Activated naive CD8-positive, alpha-beta T cell treated with anti-CD3 and anti-CD28 coated beads for 36 hours (primary cell): ENCODE data around the gene KCNH4. TPM values are rescaled to one million over a fixed set of nuclear protein-coding genes. Genes with fewer than 3 reads are reported as not detected.

Experiments used
- DNase-seq: peaks from one replicate; pipeline ENCODE4 v3.0.0; 2021
- H3K27ac Mint-ChIP-seq: one replicate; pipeline ENCODE4 v1.8.0; 2022; ENCODE audit warnings: mild to moderate bottlenecking, moderate library complexity, mixed read lengths
- H3K27me3 Mint-ChIP-seq: one replicate; pipeline ENCODE4 v1.8.0; 2022; ENCODE audit warnings: mild to moderate bottlenecking, mixed read lengths
- H3K36me3 Mint-ChIP-seq: one replicate; pipeline ENCODE4 v1.8.0; 2021; ENCODE audit warnings: mild to moderate bottlenecking, mixed read lengths
- H3K4me1 Mint-ChIP-seq: one replicate; pipeline ENCODE4 v1.8.0; 2021; ENCODE audit warnings: mixed read lengths
- H3K4me3 Mint-ChIP-seq: one replicate; pipeline ENCODE4 v1.8.0; 2022; ENCODE audit warnings: mild to moderate bottlenecking, moderate library complexity, mixed read lengths
- H3K9me3 Mint-ChIP-seq: one replicate; pipeline ENCODE4 v1.8.0; 2022; ENCODE audit warnings: mixed read lengths
- total RNA-seq, 2 experiments: library from RNA; stranded (reverse); gene quantifications; one replicate each; pipeline ENCODE4 v1.2.3, GENCODE V29; 2021

The KCNH4 gene
- total RNA-seq, 2 experiments from 2014 or later = 0.39 to 0.44 TPM

DNA sequence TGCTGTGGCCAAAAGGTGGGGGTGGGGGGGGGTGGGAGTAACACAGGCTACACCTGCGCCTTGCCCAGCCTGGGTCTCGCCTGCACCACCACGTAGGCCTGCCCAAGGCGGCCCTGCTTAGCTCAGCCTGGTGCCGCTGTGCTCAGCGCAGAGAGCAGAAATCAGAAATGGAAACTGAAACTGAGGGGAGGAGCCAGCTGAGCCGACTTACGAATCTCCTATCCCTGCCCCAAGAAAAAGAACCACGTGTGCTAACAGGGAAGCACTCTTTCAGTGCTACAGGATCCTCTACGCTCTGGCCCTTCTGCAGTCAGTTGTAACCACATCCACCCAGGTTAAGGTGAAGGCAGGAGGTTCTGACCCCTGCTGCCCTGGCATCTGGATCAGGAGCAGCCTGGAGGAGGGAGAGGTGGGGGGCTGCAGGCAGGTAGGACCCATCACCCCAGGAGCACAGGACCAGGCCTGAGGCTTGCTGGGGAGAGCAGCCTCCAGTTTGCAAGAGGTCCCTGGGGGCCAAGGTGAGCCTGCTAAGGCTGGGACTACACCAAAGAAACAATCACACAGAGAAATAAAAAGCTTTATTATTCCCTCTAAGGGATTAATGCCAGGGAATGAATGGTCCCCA lies 68.3 kb downstream of the KCNH4 start, which contains the start of gene DHX58:
Gene DHX58 (minus strand): TSS at position 163 of the 625 bp plus-strand sequence. CDS start 822 bp downstream, outside the sequence.
- peaks cover 32% of the 10 kb centered on the region for H3K4me1 Mint-ChIP-seq
- H3K36me3 Mint-ChIP-seq = peaks cover 14% of the 10 kb centered on the region

DNA sequence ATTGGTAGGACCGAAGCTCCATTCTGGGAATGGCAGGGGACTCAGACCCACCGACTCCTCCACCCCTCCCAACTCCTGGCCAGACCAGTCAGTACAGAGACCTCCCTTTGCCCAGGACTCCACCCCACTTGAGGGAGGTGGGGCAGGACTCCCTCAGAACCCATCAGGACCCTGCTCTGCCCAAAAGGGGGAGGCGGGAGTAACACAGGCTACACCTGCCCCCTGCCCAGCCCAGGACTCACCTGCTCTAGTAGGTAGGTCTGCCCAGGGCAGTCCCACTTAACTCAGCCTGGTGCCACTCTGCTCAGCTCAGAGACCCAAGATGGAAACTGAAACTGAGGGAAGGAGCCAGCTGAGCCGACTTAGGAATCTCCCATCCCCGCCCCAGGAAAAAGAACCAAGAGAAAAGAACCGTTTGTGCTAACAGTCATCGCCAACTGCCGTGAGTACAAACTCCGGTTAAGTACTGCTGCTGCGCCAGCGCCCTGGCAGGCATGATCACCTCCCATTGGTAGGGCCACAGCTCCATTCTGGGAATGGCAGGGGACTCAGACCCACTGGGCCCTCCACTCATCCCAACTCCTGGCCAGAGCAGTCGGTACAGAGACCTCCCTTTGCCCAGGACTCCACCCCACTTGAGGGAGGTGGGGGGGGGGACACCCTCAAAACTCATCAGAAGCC lies 68.9 kb downstream of the KCNH4 start:
- peaks cover 30% of the 10 kb centered on the region for H3K4me1 Mint-ChIP-seq
- peak; percentile 33 for DNase-seq
- H3K27me3 Mint-ChIP-seq = no peaks in the 10 kb centered on the region
- no peaks in the 10 kb centered on the region for H3K9me3 Mint-ChIP-seq
- peak overlapping the region; percentile 98 for H3K27ac Mint-ChIP-seq
- peaks cover 9% of the 10 kb centered on the region for H3K36me3 Mint-ChIP-seq
- peak overlapping the region; percentile 85 for H3K4me3 Mint-ChIP-seq

More for the DNA sequence above, 68.3 kb downstream of the KCNH4 start, which contains the start of gene DHX58:
- Mint-ChIP-seq H3K9me3 (no peaks in the 10 kb centered on the region), H3K27ac (peak within 1 kb of the TSS; percentile 98), H3K27me3 (no peaks in the 10 kb centered on the region), H3K4me3 (peak within 1 kb of the TSS; percentile 85)
- DNase-seq = peak; percentile 82

DNA sequence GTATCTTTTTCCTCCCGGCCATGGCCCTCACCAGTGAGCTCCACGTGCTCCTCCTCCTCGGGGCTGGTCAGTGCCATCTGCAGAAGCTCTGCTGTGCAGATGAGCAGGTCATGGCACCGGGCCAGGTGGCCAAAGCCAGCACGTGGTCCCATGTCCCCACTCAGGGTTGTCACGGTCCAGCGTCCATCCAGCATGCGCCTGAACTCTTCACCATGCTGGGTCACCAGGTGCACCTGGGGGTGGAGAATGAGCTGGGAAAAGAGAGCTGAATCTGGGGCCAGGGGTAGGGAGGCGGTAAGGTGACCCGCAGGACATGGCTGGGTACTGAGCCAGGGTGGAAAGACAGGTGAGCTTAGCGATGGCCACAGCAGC lies 69.7 kb downstream of the KCNH4 start:
- DNase-seq = no peak
- H3K9me3 Mint-ChIP-seq = no peaks in the 10 kb centered on the region
- H3K27me3 Mint-ChIP-seq = no peaks in the 10 kb centered on the region
- peaks cover 7% of the 10 kb centered on the region for H3K36me3 Mint-ChIP-seq
- H3K4me1 Mint-ChIP-seq = peaks cover 28% of the 10 kb centered on the region
- H3K4me3 Mint-ChIP-seq = no peak overlapping the region
- no peak overlapping the region for H3K27ac Mint-ChIP-seq

DNA sequence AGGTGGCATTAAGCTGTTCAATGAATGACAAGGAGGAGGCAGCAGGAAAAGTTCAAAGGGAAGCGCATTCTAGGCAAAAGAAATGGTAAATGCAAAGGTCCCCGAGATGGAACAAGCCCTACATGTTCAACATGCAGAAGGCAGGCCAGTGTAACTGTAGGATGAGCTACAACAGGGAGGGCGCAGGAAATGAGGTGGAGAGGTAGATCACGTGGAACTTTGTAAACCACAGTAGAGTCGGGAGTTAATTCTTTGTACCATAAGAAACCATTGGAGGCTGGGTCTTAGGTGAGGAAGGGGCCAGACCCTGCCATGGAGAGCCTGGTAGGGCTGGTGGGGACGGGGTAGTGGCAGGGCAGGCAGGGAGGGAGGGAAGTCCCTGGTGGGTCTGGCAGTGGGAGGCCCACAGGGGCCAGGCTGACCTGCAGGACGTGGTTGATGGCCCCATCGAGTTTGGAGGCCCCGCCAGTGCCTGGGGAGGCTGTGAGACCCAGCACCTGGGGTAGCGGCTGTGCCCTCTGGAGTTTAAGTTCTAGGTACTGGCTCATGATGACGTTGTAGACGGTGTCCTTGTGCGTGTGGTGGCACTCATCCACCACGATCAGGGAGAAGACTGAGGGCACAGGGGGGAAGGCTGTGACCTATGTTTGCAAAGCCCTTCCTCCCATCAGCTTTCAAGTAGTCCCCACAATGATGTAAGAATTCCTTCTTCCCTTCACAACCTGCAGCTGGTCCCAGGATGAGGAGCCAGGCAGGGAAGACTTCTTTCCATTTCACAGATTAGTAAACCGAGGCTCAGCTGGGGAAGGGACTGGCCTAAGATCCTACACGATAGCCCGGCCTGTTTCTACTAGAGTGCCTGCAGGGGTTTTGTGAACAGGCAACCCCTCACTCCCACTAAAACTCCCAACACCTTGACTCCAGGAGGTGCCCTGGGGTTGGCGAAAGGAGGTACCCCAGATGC lies 70.4 kb downstream of the KCNH4 start:
- peaks cover 7% of the 10 kb centered on the region for H3K36me3 Mint-ChIP-seq
- H3K9me3 Mint-ChIP-seq = no peaks in the 10 kb centered on the region
- H3K27me3 Mint-ChIP-seq = no peaks in the 10 kb centered on the region
- peaks cover 28% of the 10 kb centered on the region for H3K4me1 Mint-ChIP-seq
- H3K4me3 Mint-ChIP-seq = no peak overlapping the region
- no peak for DNase-seq
- peak overlapping the region; percentile 67 for H3K27ac Mint-ChIP-seq

DNA sequence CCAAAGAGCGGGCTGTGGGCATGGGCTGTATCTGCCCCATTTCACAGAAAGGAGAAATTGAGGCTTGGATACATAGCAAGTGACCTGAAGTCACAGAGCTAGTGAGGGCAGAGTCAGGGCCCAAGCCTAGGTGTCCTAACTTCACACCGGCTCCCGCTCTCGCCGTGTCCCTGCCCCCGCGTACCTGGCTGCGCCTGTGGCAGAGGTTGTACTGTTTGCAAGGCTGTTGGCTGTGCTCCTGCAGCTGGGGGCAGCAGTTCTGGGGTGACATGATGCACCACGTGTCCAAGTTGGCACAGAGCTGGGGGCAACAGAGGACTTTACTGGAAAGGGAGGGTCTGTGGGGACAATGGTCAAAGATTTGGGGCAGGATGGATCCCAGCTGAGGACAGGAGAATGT lies 71.9 kb downstream of the KCNH4 start:
- H3K36me3 Mint-ChIP-seq = peaks cover 7% of the 10 kb centered on the region
- no peaks in the 10 kb centered on the region for H3K9me3 Mint-ChIP-seq
- DNase-seq = no peak
- no peak overlapping the region for H3K4me3 Mint-ChIP-seq
- no peaks in the 10 kb centered on the region for H3K27me3 Mint-ChIP-seq
- peaks cover 28% of the 10 kb centered on the region for H3K4me1 Mint-ChIP-seq
- H3K27ac Mint-ChIP-seq = no peak overlapping the region

- Mint-ChIP-seq H3K36me3 (peaks cover 7% of the 10 kb centered on the region), H3K4me1 (peaks cover 27% of the 10 kb centered on the region), H3K27ac (peak overlapping the region; percentile 25), H3K4me3 (peak overlapping the region; percentile 59), H3K9me3 (no peaks in the 10 kb centered on the region), H3K27me3 (no peaks in the 10 kb centered on the region)
- peak; percentile 93 for DNase-seq
Observed at GRCh38 chr17:42107597-42108576, 73.1 kb downstream of the KCNH4 start.

DNA sequence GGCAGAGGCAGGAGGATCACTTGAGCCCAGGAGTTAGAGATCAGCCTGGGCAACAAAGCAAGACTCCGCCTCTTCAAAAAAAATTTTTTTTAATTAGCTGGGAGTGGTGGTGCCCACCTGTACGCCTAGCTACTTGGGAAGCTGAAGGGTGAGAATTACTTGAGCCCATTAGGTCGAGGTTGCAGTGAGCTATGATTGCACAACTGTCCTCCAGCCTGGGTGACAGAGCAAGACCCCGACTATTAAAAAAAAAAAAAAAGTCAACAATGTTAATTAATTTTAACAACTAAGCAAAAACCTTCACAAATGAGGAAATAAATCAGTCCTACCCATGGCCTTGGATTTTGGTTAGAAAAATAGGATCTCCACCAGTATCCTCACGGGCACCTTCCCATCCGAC lies 73.8 kb downstream of the KCNH4 start:
- no peak overlapping the region for H3K27ac Mint-ChIP-seq
- H3K4me3 Mint-ChIP-seq = peak overlapping the region; percentile 59

More for the DNA sequence above, 73.8 kb downstream of the KCNH4 start:
- peaks cover 7% of the 10 kb centered on the region for H3K36me3 Mint-ChIP-seq
- H3K27me3 Mint-ChIP-seq = no peaks in the 10 kb centered on the region
- no peaks in the 10 kb centered on the region for H3K9me3 Mint-ChIP-seq
- peaks cover 23% of the 10 kb centered on the region for H3K4me1 Mint-ChIP-seq
- DNase-seq = no peak

Other genes starting within 250 kb of the KCNH4 start
- gene CNP, start 214.3 kb downstream of the KCNH4 start, total RNA-seq = 10 to 100 TPM; 64.9 to 66.6 TPM
- 100 to 1,000 TPM; 103 to 106 TPM for gene DNAJC7, start 163.7 kb downstream of the KCNH4 start, total RNA-seq
- gene NKIRAS2, start 161.1 kb downstream of the KCNH4 start, total RNA-seq = 10 to 100 TPM; 20.3 to 25.0 TPM
- gene C17orf113, start 130.5 kb downstream of the KCNH4 start, total RNA-seq = under 1 TPM; 0.23 to 0.40 TPM
- 1 to 10 TPM in 1 of 2 experiments, under 1 TPM in 1; 0.92 to 1.2 TPM for gene ZNF385C, start 82.7 kb downstream of the KCNH4 start, total RNA-seq
- 10 to 100 TPM; 23.5 to 24.9 TPM for gene DHX58, start 68.4 kb downstream of the KCNH4 start, total RNA-seq
- 10 to 100 TPM; 49.1 to 51.6 TPM for gene KAT2A, start 59.8 kb downstream of the KCNH4 start, total RNA-seq
- gene HSPB9, start 58.3 kb downstream of the KCNH4 start, total RNA-seq = under 1 TPM; 0.18 to 0.33 TPM
- gene RAB5C, start 26.2 kb downstream of the KCNH4 start, total RNA-seq = 10 to 100 TPM; 44.4 to 48.9 TPM
- not detected for gene HCRT, start 4.3 kb upstream of the KCNH4 start, total RNA-seq
- 10 to 100 TPM; 13.6 to 14.6 TPM for gene GHDC, start 13.4 kb upstream of the KCNH4 start, total RNA-seq
- 10 to 100 TPM; 60.7 to 68.6 TPM for gene STAT5B, start 95.2 kb upstream of the KCNH4 start, total RNA-seq
- gene STAT5A, start 107.4 kb upstream of the KCNH4 start, total RNA-seq = 100 to 1,000 TPM; 116 to 121 TPM
- gene STAT3, start 207.3 kb upstream of the KCNH4 start, total RNA-seq = 100 to 1,000 TPM; 221 to 223 TPM
- gene CAVIN1, start 242.1 kb upstream of the KCNH4 start, total RNA-seq = 1 to 10 TPM; 1.7 to 1.9 TPM